GM12878 (cell line): ENCODE results near the gene PRCC. TPM values are rescaled to one million over a fixed set of nuclear protein-coding genes. Genes with fewer than 3 reads are reported as not detected.

Experiments
- ATAC-seq: fragments of 200-7000 bp; cut with Tn5 transposase; 3 replicates; pipeline ENCODE4 v1.9.1; 2020; ENCODE audit warnings: mild to moderate bottlenecking, moderate library complexity
- BruUV-seq: library from RNA; stranded (reverse); fragments of 400-500 nt; replicated peaks from 2 replicates; lab custom pipeline; 2021; lab: Mats Ljungman, UMichigan
- CTCF ChIA-PET: fragments of 300-600 bp; sonication (Branson Sonifier 250); formaldehyde crosslinking; extraction: SDS; loops from one replicate; lab custom pipeline; 2021; ENCODE audit warnings: inconsistent platforms; lab: Yijun Ruan, JAX
- POLR2A ChIA-PET: fragments of 350-600 bp; formaldehyde crosslinking; extraction: SDS; loops from one replicate; lab custom pipeline; 2021; ENCODE audit warnings: inconsistent platforms; lab: Charles Lee
- RAD21 ChIA-PET: fragments of 300-600 bp; sonication (Branson Sonifier 250); formaldehyde crosslinking; loops from one replicate; lab custom pipeline; 2023; ENCODE audit warnings: antibody characterized with exemption; ENCODE audit not compliant: unreplicated experiment; lab: Charles Lee
- SMC1A ChIA-PET: fragments of 300-600 bp; sonication (Branson Sonifier 250); formaldehyde crosslinking; loops from one replicate; lab custom pipeline; 2023; ENCODE audit not compliant: unreplicated experiment, uncharacterized antibody; lab: Charles Lee
- DNase-seq: peaks from one replicate; pipeline ENCODE4 v3.0.0-alpha.2; 2011; ENCODE audit warnings: low read depth, low spot score
- FAIRE-seq: peaks from 3 replicates; lab custom pipeline; 2011; peaks lifted over from hg19 to GRCh38; lab: Jason Lieb, UNC
- H2AFZ ChIP-seq: 2 replicates; pipeline ENCODE4 v1.6.0; 2011; ENCODE audit warnings: low read depth, low read length, control low read depth; ENCODE audit not compliant: control insufficient read depth
- H3K27ac ChIP-seq: 2 replicates; pipeline ENCODE4 v1.5.1; 2011; ENCODE audit warnings: control low read depth; ENCODE audit not compliant: control insufficient read depth, insufficient read depth
- H3K27me3 ChIP-seq, 2 experiments: replicated peaks in 1 of 2; 2 replicates each; pipeline versions ENCODE4 v1.6.0 to v1.6.1; 2011; ENCODE audit warnings: low read length in 1 of 2; ENCODE audit not compliant: control insufficient read depth in 2 of 2, insufficient read depth in 2 of 2
- H3K36me3 ChIP-seq, 2 experiments: 2 replicates each; pipeline ENCODE4 v1.5.1; 2011; ENCODE audit warnings: low read length in 1 of 2; ENCODE audit not compliant: control insufficient read depth in 2 of 2, insufficient read depth in 2 of 2
- H3K4me1 ChIP-seq: 2 replicates; pipeline ENCODE4 v1.6.1; 2011; ENCODE audit warnings: mild to moderate bottlenecking, low read length, moderate library complexity, mixed read lengths; ENCODE audit not compliant: control insufficient read depth, insufficient read depth
- H3K4me2 ChIP-seq: 2 replicates; pipeline ENCODE4 v1.6.0; 2011; ENCODE audit warnings: control low read depth; ENCODE audit not compliant: control insufficient read depth, insufficient read depth
- H3K4me3 ChIP-seq: fragments of 200-600 bp; sonication (generic); 2 replicates; pipeline ENCODE4 v1.5.1; 2016
- H3K79me2 ChIP-seq: 2 replicates; pipeline ENCODE4 v1.6.0; 2011; ENCODE audit warnings: low read length; ENCODE audit not compliant: control insufficient read depth, insufficient read depth
- H3K9ac ChIP-seq: 2 replicates; pipeline ENCODE4 v1.8.0; 2011; ENCODE audit warnings: low read length, control low read depth, mixed read lengths; ENCODE audit not compliant: control insufficient read depth, insufficient read depth
- H3K9me3 ChIP-seq: replicated peaks from 3 replicates; pipeline ENCODE4 v1.5.1; 2011; ENCODE audit warnings: mild to moderate bottlenecking, low read length; ENCODE audit not compliant: control insufficient read depth, insufficient read depth
- H4K20me1 ChIP-seq: 2 replicates; pipeline ENCODE4 v1.6.0; 2011; ENCODE audit not compliant: control insufficient read depth, insufficient read depth
- ATF3 ChIP-seq: IDR thresholded peaks from 2 replicates; pipeline ENCODE4 v1.6.1; 2011; ENCODE audit warnings: low read depth, mild to moderate bottlenecking, low read length, moderate library complexity, borderline replicate concordance; ENCODE audit errors: extremely low read depth
- POLR2A ChIP-seq: IDR thresholded peaks from 2 replicates; pipeline ENCODE4 v1.6.1; 2011; ENCODE audit warnings: low read depth, mild to moderate bottlenecking, low read length
- POLR2AphosphoS5 ChIP-seq: IDR thresholded peaks from 2 replicates; pipeline ENCODE4 v1.6.1; 2011; ENCODE audit warnings: mild to moderate bottlenecking, low read length, inconsistent platforms
- RUNX3 ChIP-seq: IDR thresholded peaks from 2 replicates; pipeline ENCODE4 v1.6.1; 2012; ENCODE audit warnings: low read length, inconsistent platforms
- WRNIP1 ChIP-seq: IDR thresholded peaks from 2 replicates; pipeline ENCODE4 v1.6.1; 2011; ENCODE audit warnings: low read depth, low read length, improper control_type of control experiment, borderline replicate concordance
- WGBS: methylation state at CpG from one replicate; pipeline ENCODE4 v1.1.6; 2016; ENCODE audit warnings: low lambda C conversion rate; ENCODE audit not compliant: insufficient replicate concordance, insufficient coverage; ENCODE audit errors: missing lambda C conversion rate; 5-methylcytosine and 5-hydroxymethylcytosine counted together
- in situ Hi-C: fragments of 300-500 bp; cut with MboI; formaldehyde crosslinking; loops from 9 replicates; pipeline ENCODE4 v1.14.3; 2018; ENCODE audit warnings: mixed read lengths
- intact Hi-C: fragments of 100-400 bp; cut with micrococcal nuclease; formaldehyde crosslinking; loops from one replicate; pipeline ENCODE4 v1.14.2; 2022; ENCODE audit not compliant: unreplicated experiment
- polyA plus RNA-seq, 11 experiments: library from polyadenylated mRNA; depleted of rRNA in 4 of 11; unstranded in 6 of 11; stranded (reverse) in 5 of 11; fragments of >200 nt; fragmentation: Nextera tagmentation in 4 of 11; fragmentation: Illumina TruSeq in 1 of 11; extraction: Ambion mirVana in 4 of 11; extraction: Trizol in 1 of 11; gene quantifications; 1 replicate in 1 of 11; 2 replicates in 10 of 11; pipeline versions ENCODE4 v1.2.1 to v1.2.3, GENCODE V29; 2011 to 2016; ENCODE audit warnings: inconsistent platforms in 2 of 11, missing spikeins in 2 of 11, low read depth in 1 of 11
- total RNA-seq, 4 experiments: library from RNA; depleted of rRNA in 3 of 4; stranded (reverse); fragments of >200 nt in 3 of 4; fragmentation: Illumina TruSeq in 1 of 4; extraction: Trizol in 1 of 4; gene quantifications; 2 replicates each; pipeline versions ENCODE4 v1.2.1 to v1.2.3, GENCODE V29; 2013 to 2021

The PRCC gene
- total and polyA plus RNA-seq, 10 of the 15 experiments (the other 5 are each of a cell fraction or from before 2014, with no cell fraction given) = 23.8 to 132 (median 63.1) TPM

- no TSS peak for BruUV-seq
- Histone ChIP-seq H3K9me3 (no peaks in the 10 kb centered on the region), H4K20me1 (no peaks in the 10 kb centered on the region), H3K4me2 (no peak overlapping the region), H3K4me3 (no peak overlapping the region), H3K9ac (no peak overlapping the region), H3K4me1 (peaks cover 11% of the 10 kb centered on the region), H3K36me3 (peaks cover 15 to 19% of the 10 kb centered on the region in 2 experiments), H2AFZ (no peak overlapping the region), H3K79me2 (no peaks in the 10 kb centered on the region), H3K27me3 (no peaks in the 10 kb centered on the region), H3K27ac (no peak overlapping the region)
- CTCF ChIA-PET = interaction anchor here (0.5 to 9.7 kb wide), 5 partner anchors 36 to 209 kb away, joined by 3 to 206 read pairs (median 4); partner anchors contain the start of genes INSRR and NTRK1
- POLR2A ChIA-PET = interaction anchor here (0.5 to 0.7 kb wide), 2 partner anchors 12 to 100 kb away, joined by 3 read pairs; no protein-coding TSS in a partner anchor
- TF ChIP-seq RUNX3 (no peak), POLR2AphosphoS5 (peak; percentile 4; the same call in 1 of the 2 replicates)
- DNase-seq (no peak), FAIRE-seq (no peak), ATAC-seq (no peak)
- SMC1A ChIA-PET = interaction anchor here (0.8 to 4.9 kb wide), 2 partner anchors 11 to 58 kb away, joined by 3 to 41 read pairs; partner anchors contain the start of genes INSRR and NTRK1
- in situ Hi-C loops = loop anchor here (5.0 kb wide), 1 partner anchor 60 kb away; the partner anchor contains the start of gene NTRK1
- intact Hi-C loops = no loop called here
- RAD21 ChIA-PET = interaction anchor here (4.4 to 11.9 kb wide), 2 partner anchors 58 to 77 kb away, joined by 19 to 115 read pairs; partner anchors contain the start of genes INSRR and NTRK1
- WGBS = 89% methylated on average over 8 of the region's 8 CpGs
Measured at GRCh38 chr1:156802421-156802935, 35.1 kb downstream of the PRCC start.

- H3K4me1 ChIP-seq = peaks cover 18% of the 10 kb centered on the region
- FAIRE-seq (no peak), DNase-seq (no peak), ATAC-seq (no peak)
- no peak overlapping the region for H3K4me2 ChIP-seq
- no TSS peak for BruUV-seq
- SMC1A ChIA-PET = interaction anchor here (0.8 kb wide), 1 partner anchor 10 kb away, joined by 3 read pairs; no protein-coding TSS in a partner anchor
- peaks cover 10 to 12% of the 10 kb centered on the region in 2 experiments; a peak in 3 of 4 replicates for H3K36me3 ChIP-seq
- POLR2A ChIA-PET = interaction anchor here (0.5 to 0.6 kb wide), 2 partner anchors 14 to 100 kb away, joined by 3 read pairs; partner anchors contain the start of gene SH2D2A
- H2AFZ ChIP-seq = no peak overlapping the region
- H3K9me3 ChIP-seq = no peaks in the 10 kb centered on the region
- no peaks in the 10 kb centered on the region for H4K20me1 ChIP-seq
- no peak overlapping the region for H3K4me3 ChIP-seq
- RAD21 ChIA-PET = interaction anchor here (4.4 to 11.9 kb wide), 2 partner anchors 57 to 77 kb away, joined by 19 to 115 read pairs; partner anchors contain the start of genes INSRR and NTRK1
- in situ Hi-C loops (loop anchor here (5.0 kb wide), 1 partner anchor 59 kb away; the partner anchor contains the start of gene NTRK1), intact Hi-C loops (no loop called here)
- H3K27ac ChIP-seq = no peak overlapping the region
- TF ChIP-seq POLR2A = peak; percentile 16; the same call in 1 of the 2 replicates
- no peak for TF ChIP-seq ATF3
- TF ChIP-seq WRNIP1 = no peak
- WGBS = 76% methylated on average over 13 of the region's 13 CpGs
- H3K9ac ChIP-seq = no peak overlapping the region
- no peaks in the 10 kb centered on the region for H3K79me2 ChIP-seq
- CTCF ChIA-PET = interaction anchor here (0.7 to 9.7 kb wide), 5 partner anchors 11 to 77 kb away, joined by 4 to 206 read pairs (median 5); partner anchors contain the start of genes INSRR and NTRK1
- H3K27me3 ChIP-seq = no peaks in the 10 kb centered on the region
Measured at GRCh38 chr1:156803086-156803851, 35.9 kb downstream of the PRCC start.
